OCI-LY7 (cell line): Measurements from ENCODE around the gene RPL13. TPM values are rescaled to one million over a fixed set of nuclear protein-coding genes. Genes with fewer than 3 reads are reported as not detected.
A peak's percentile ranks its signal among the peaks of the same experiment; 100 is the strongest.

ENCODE experiments used
- BruUV-seq: library from RNA; stranded (reverse); fragments of 400-500 nt; replicated peaks from 2 replicates; lab custom pipeline; 2021; lab: Mats Ljungman, UMichigan
- CTCF ChIA-PET: fragments of 300-600 bp; sonication (Branson Sonifier 250); formaldehyde crosslinking; loops from one replicate; lab custom pipeline; 2022; ENCODE audit warnings: antibody characterized with exemption; ENCODE audit not compliant: unreplicated experiment; lab: Charles Lee
- POLR2A ChIA-PET: fragments of 300-600 bp; sonication (Branson Sonifier 250); formaldehyde crosslinking; loops from one replicate; lab custom pipeline; 2022; ENCODE audit warnings: antibody characterized with exemption; lab: Charles Lee
- DNase-seq: peaks from one replicate; pipeline ENCODE4 v3.0.0-alpha.2; 2015; ENCODE audit warnings: low spot score
- H2AFZ ChIP-seq: fragments of 200-600 bp; sonication (generic), shearing (Covaris generic); 2 replicates; pipeline ENCODE4 v1.6.1; 2014; ENCODE audit warnings: mild to moderate bottlenecking, antibody characterized with exemption, low read length, moderate library complexity
- H3K27ac ChIP-seq: fragments of 200-600 bp; sonication (generic); 2 replicates; pipeline ENCODE4 v1.5.1; 2014; ENCODE audit warnings: mixed run types, low read depth, mild to moderate bottlenecking, moderate library complexity, low read length, inconsistent platforms; ENCODE audit not compliant: poor library complexity, severe bottlenecking
- H3K36me3 ChIP-seq: fragments of 200-600 bp; sonication (generic); 2 replicates; pipeline ENCODE4 v1.6.1; 2014; ENCODE audit warnings: mild to moderate bottlenecking, antibody characterized with exemption, low read length, moderate library complexity, mixed read lengths; ENCODE audit not compliant: insufficient read depth
- H3K4me1 ChIP-seq: fragments of 200-600 bp; sonication (generic); 2 replicates; pipeline ENCODE4 v1.5.1; 2014; ENCODE audit warnings: mild to moderate bottlenecking, low read length; ENCODE audit not compliant: insufficient read depth, poor library complexity, severe bottlenecking
- H3K4me2 ChIP-seq: fragments of 200-600 bp; sonication (generic); 2 replicates; pipeline ENCODE4 v1.6.1; 2014; ENCODE audit warnings: mild to moderate bottlenecking, low read length
- H3K4me3 ChIP-seq: fragments of 200-600 bp; sonication (generic); 2 replicates; pipeline ENCODE4 v1.5.1; 2014; ENCODE audit warnings: mild to moderate bottlenecking, low read depth, low read length; ENCODE audit not compliant: poor library complexity, severe bottlenecking
- H3K79me2 ChIP-seq: fragments of 200-600 bp; sonication (generic); 2 replicates; pipeline ENCODE4 v1.6.1; 2016; ENCODE audit warnings: low read depth, mild to moderate bottlenecking, low read length, moderate library complexity, mixed read lengths; ENCODE audit not compliant: insufficient read depth
- H3K9me2 ChIP-seq: fragments of 200-600 bp; sonication (generic); 2 replicates; pipeline ENCODE4 v1.6.1; 2016; ENCODE audit warnings: mild to moderate bottlenecking, low read length, mixed read lengths; ENCODE audit not compliant: insufficient read depth
- H3K9me3 ChIP-seq: fragments of 200-600 bp; sonication (generic); 2 replicates; pipeline ENCODE4 v1.6.1; 2014; ENCODE audit warnings: mild to moderate bottlenecking, mixed run types, low read length, mixed read lengths
- H4K20me1 ChIP-seq: fragments of 200-600 bp; sonication (generic); 2 replicates; pipeline ENCODE4 v1.6.1; 2014; ENCODE audit warnings: mild to moderate bottlenecking, antibody characterized with exemption, low read length, moderate library complexity, mixed read lengths; ENCODE audit not compliant: insufficient read depth
- EZH2phosphoT487 ChIP-seq: fragments of 200-600 bp; sonication (generic); IDR thresholded peaks from 2 replicates; pipeline ENCODE4 v1.6.1; 2018; ENCODE audit warnings: low read depth, borderline replicate concordance, mild to moderate bottlenecking, mixed run types, antibody characterized with exemption, low read length, moderate library complexity, mixed read lengths
- intact Hi-C: fragments of 100-400 bp; cut with micrococcal nuclease; formaldehyde crosslinking; loops from one replicate; pipeline ENCODE4 v1.10.0; 2022; ENCODE audit not compliant: unreplicated experiment
- total RNA-seq, 2 experiments: library from RNA; depleted of rRNA in 1 of 2; stranded (reverse); fragments of >200 nt in 1 of 2; shearing (Covaris generic) in 1 of 2; gene quantifications; 2 replicates each; pipeline ENCODE4 v1.2.3, GENCODE V29; 2014 to 2022
- TF ChIP-seq, protein P1 (sequence below): fragments of 200-600 bp; sonication (generic); conservative IDR thresholded peaks from 2 replicates; pipeline ENCODE4 v1.5.1; 2014; ENCODE audit warnings: mild to moderate bottlenecking, antibody characterized with exemption, low read length, moderate library complexity, mixed read lengths

RPL13 gene
- total RNA-seq, 2 experiments from 2014 or later = 2,928 to 9,791 TPM

- intact Hi-C loops = loop anchor here (5.0 kb wide), 1 partner anchor 70 kb away; no protein-coding TSS in a partner anchor
- BruUV-seq = no TSS peak
- no peaks in the 10 kb centered on the region for H3K79me2 ChIP-seq
- H3K4me1 ChIP-seq = peaks cover 23% of the 10 kb centered on the region
- DNase-seq = peak; percentile 33
- no peak overlapping the region for H3K4me3 ChIP-seq
- H3K9me3 ChIP-seq = no peaks in the 10 kb centered on the region
- TF ChIP-seq, protein P1, sequence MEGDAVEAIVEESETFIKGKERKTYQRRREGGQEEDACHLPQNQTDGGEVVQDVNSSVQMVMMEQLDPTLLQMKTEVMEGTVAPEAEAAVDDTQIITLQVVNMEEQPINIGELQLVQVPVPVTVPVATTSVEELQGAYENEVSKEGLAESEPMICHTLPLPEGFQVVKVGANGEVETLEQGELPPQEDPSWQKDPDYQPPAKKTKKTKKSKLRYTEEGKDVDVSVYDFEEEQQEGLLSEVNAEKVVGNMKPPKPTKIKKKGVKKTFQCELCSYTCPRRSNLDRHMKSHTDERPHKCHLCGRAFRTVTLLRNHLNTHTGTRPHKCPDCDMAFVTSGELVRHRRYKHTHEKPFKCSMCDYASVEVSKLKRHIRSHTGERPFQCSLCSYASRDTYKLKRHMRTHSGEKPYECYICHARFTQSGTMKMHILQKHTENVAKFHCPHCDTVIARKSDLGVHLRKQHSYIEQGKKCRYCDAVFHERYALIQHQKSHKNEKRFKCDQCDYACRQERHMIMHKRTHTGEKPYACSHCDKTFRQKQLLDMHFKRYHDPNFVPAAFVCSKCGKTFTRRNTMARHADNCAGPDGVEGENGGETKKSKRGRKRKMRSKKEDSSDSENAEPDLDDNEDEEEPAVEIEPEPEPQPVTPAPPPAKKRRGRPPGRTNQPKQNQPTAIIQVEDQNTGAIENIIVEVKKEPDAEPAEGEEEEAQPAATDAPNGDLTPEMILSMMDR = no peak
- TF ChIP-seq EZH2phosphoT487 = no peak
- H3K27ac ChIP-seq = peak overlapping the region; percentile 29
- ChIA-PET CTCF (no interaction called here), POLR2A (interaction anchor here (0.6 kb wide), 1 partner anchor 293 kb away, joined by 3 read pairs; no protein-coding TSS in a partner anchor)
- no peaks in the 10 kb centered on the region for H3K36me3 ChIP-seq
- peak overlapping the region; percentile 40; the same call in 1 of the 2 replicates for H3K4me2 ChIP-seq
- H4K20me1 ChIP-seq = no peaks in the 10 kb centered on the region
- H2AFZ ChIP-seq = peak overlapping the region; percentile 3; the same call in 1 of the 2 replicates
- H3K9me2 ChIP-seq = no peaks in the 10 kb centered on the region
Measured at GRCh38 chr16:89572073-89572484, 11.6 kb downstream of the RPL13 start.

- Histone ChIP-seq H3K4me3 (no peak overlapping the region), H3K4me1 (peaks cover 23% of the 10 kb centered on the region), H4K20me1 (no peaks in the 10 kb centered on the region), H3K27ac (peak overlapping the region; percentile 29), H2AFZ (peak overlapping the region; percentile 3; the same call in 1 of the 2 replicates), H3K36me3 (no peaks in the 10 kb centered on the region), H3K9me3 (no peaks in the 10 kb centered on the region), H3K4me2 (peak overlapping the region; percentile 40), H3K9me2 (no peaks in the 10 kb centered on the region), H3K79me2 (no peaks in the 10 kb centered on the region)
- ChIA-PET POLR2A (interaction anchor here (0.6 kb wide), 1 partner anchor 292 kb away, joined by 3 read pairs; no protein-coding TSS in a partner anchor), CTCF (no interaction called here)
- no TSS peak for BruUV-seq
- no peak for DNase-seq
- intact Hi-C loops = loop anchor here (5.0 kb wide), 1 partner anchor 70 kb away; no protein-coding TSS in a partner anchor
- no peak for TF ChIP-seq EZH2phosphoT487
- TF ChIP-seq, protein P1 = no peak
Measured at GRCh38 chr16:89572485-89573205, 12.2 kb downstream of the RPL13 start.
